Hematopoietic multipotent progenitor cell treated with erythropoietin and hydrocortisone succinate and interleukin-3 and kit ligand, for 6 days (in vitro differentiated cells): ENCODE measurements around the gene LIPG.

Experiments used
- DNase-seq: peaks from one replicate; pipeline ENCODE4 v3.0.0-alpha.2; 2015

LIPG gene

GRCh38 chr18:49613641-49614151 is 51.8 kb downstream of the LIPG start:
- no peak for DNase-seq

- no peak for DNase-seq
Measured at GRCh38 chr18:49616618-49617328, 54.9 kb downstream of the LIPG start.

DNA sequence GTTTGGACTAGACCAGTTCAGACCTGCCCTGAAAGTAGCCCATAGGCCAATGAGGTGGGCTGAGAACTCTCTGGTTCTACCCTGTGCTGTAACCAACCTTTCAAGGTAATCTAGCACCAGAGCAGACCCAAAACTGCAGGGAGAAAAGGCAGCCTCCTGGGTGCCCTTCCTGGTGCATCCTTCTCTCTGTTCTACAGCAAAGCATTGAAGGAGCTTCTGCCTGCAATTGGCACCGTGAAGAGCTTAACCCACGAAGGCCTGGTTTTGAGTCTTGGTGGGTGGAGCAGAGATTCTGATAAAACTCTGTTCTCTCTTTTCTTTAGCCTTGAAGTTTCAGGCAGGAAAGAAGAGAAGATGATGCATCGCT is 55.5 kb downstream of the LIPG start:
- no peak for DNase-seq

DNA sequence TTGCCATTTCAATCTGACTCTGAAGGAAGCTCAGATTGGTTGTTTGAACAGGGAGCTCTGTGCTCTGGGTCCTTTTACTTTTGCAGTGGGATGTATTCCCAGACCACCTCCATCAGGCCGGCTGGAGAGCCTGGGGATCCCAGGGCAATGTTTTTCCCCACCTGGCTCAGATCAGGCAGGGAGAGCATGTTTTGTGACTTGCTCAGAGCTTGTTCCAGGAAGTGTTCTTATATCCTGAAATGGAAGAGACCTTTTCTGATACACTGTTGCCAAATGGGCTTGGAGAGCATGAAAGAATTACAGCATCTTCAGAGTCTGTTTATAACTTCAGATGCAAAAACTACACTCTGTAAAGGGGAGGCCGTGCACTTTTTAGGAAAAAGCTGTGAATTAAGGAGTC is 56.0 kb downstream of the LIPG start:
- DNase-seq, result no peak

GRCh38 chr18:49618742-49619681 is 57.2 kb downstream of the LIPG start:
- DNase-seq, result no peak

DNA sequence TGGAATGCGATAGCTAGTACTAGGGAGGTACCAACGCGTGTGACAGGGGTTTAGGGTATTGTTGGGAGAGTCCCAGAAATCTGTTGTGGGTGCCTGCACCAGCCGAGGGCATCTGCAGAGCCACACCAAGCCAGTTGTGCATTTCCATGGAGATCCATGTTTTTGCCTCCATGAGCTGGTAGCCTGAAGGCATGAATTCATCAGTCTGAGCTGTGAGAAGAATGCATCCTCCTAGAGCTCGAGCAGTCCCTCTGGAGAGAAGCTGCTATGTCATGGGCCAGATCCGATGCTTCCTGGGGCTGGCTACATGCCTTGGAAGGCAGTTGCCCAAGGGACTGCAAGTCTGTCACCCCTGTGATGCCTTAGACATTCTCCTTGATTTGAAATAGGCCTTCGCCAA is 57.9 kb downstream of the LIPG start:
- no peak for DNase-seq

DNA sequence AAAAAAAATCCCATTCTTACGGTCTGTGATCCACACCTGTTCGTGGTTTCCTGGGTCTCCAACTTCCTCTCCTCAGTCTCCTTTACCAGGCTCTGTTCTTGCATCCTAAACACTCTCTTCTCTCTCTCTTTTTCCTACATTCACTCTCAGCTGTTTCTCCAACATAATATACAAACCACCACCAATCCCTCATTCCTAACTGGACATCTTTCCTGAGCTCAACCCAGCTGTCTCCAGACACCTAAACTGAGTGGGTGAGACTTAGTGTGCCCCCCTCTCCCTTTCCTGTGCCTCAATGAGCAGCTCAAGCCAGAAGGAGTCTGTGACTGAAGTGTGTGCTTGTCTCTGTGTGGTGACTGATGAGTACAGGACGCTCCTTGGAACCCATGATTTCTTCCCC is 59.4 kb downstream of the LIPG start:
- no peak for DNase-seq

GRCh38 chr18:49621717-49622351 is 60.0 kb downstream of the LIPG start:
- DNase-seq, result no peak

DNA sequence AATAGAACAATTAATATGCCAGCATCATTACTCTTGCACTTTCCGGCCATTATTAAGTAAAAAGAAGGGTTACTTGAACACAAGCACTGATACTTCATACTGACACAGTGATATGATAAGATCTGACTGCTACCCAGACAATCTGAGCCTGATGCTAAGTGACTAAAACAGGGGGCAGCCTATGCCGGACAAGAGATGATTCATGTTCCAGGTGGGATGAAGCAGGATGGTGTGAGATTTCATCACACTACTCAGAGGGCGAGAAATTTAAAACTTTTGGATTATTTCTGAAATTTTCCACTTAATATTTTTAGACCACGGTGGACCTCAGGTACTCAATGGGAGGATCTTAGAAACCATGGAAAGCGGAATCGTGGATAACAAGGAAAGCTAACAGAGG is 61.7 kb downstream of the LIPG start:
- DNase-seq, result no peak

- no peak for DNase-seq
Measured at GRCh38 chr18:49625021-49625691, 63.3 kb downstream of the LIPG start.

DNA sequence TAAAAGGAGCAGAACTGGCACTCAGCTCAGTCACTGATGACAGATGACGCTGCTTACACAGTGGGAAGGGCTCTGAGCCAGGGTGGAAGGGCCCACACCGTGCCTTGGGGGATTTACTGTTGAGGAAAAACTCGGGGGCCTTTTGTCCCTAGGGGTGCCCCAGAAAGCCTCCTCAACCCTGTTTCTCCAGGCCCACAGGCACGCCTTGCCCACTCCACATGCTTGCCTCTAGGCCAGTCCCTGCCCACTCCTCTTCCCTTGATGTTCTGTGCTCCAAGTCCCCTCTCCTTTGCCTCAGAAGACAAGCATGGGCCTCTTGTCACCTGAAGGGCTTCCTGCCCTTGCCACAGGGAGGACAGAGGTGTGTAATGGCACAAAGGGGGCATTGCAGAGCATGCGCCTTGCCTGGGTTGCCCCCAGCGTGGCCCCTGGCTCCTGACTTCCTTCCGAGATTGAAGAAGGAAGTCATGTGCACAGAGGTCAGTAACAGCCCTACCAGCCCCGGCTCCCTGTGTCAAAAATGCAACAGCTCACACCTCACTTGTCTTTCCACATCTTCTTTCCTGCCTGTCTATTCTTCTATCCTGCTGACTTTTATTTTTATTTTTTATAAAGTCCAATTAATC is 65.1 kb downstream of the LIPG start:
- no peak for DNase-seq

GRCh38 chr18:49628119-49628518 is 66.3 kb downstream of the LIPG start:
- peak; percentile 5 for DNase-seq

DNA sequence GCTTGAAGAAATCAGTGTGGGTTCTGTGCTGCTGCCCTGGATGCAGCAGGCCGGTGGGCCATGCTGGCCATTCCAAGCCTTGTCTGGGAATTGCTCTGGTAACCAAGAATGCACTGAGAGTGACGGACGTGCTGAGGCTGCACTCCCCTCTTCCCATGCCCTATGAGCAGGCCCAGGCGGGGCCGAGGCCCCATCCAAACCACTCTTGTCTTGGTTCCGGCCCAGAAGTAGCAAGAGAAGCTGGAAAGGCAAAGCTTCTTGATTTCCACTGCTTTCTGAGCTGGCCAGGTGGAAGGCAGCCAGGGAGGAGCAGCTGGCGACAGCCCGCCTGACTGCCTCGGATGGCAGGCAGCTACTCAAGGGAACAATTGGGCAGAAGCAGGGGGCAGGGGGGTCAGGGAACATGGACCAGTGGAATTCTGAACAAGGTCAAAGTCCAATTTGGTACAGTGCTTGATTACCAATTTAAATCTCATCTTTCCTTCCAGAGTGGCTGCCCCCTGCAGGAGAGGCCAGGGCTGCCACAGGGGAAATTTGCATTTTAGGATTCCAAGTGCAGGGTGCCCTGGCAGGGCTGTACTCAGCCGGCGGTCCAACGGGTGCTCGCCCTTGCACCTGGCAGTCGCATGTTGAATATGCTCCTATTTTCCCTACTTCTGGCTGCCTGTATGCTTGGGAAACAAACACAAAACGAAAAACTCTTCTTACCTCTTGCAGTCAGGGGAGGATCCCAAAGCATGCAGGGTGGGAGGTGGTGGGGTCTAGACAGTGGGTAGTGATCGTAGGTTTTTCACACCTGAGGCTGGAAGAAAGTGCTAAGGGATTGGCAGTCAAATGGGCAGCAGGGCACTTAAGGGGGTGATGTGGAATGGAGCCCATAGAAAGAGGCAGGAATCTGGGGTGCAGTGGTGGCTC is 67.3 kb downstream of the LIPG start:
- no peak for DNase-seq

- DNase-seq, result no peak
Measured at GRCh38 chr18:49630246-49630699, 68.4 kb downstream of the LIPG start.

DNA sequence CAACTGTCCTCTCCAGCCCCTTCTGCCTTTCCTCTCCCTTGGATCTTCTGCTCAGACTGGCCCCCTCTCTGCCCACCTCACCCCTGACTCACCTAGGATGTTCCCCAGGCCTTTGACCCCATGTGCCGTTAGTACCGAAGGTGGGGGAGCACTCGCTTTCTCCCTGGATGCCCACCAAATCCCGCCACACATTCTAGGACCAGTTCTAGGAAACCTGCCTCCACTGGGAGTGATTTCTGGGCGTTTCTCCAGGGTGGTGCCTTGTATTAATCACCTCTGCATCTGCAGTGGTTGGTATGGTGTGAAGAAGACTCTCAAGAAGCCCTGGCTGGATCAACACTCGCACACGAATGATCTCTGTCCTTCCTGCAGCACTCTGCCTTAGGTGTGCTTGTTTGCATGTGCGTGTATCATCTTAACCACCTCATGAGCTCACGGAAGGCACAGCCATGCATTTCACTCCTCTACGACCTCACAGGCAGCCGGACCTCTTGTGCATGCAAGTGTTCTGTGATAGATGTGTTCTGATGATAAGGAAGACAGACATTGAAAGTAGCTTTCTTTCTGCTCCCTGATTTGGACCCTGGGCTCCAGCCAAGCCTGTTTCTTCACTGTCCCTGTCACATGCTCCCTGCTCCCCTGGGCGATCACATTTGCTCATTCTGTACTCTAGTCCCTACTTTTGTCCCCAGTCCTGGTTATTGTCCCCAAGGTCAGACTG is 69.4 kb downstream of the LIPG start:
- no peak for DNase-seq

- no peak for DNase-seq
Measured at GRCh38 chr18:49632588-49632987, 70.7 kb downstream of the LIPG start.

DNA sequence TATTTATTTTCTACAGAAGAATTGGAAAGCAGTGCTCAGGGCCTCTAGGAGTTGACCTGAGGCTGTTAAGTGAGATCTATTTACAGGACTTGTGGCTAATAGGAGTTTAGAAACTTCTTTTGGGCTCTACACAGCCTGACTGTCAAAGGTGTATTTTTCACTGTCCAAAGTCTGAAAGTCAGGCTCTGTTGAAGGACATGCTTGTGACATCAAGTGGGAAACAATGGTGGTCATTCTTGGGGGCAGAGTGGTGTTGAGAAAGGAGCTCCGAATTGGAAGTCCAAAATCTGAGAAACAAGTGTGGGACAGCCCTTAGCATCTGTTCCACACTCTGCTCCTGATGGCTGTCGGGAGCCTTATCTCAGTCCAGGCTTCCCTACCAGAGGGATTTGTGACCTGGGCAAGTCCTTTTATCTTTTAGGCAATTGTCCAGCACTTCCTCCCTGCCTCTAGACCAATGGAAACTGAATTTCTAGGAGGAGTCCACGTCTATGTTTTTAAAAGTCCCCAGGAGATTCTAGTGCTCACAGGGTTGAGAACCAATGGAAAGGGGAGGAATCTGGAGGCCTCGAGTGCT is 76.4 kb downstream of the LIPG start:
- no peak for DNase-seq

DNA sequence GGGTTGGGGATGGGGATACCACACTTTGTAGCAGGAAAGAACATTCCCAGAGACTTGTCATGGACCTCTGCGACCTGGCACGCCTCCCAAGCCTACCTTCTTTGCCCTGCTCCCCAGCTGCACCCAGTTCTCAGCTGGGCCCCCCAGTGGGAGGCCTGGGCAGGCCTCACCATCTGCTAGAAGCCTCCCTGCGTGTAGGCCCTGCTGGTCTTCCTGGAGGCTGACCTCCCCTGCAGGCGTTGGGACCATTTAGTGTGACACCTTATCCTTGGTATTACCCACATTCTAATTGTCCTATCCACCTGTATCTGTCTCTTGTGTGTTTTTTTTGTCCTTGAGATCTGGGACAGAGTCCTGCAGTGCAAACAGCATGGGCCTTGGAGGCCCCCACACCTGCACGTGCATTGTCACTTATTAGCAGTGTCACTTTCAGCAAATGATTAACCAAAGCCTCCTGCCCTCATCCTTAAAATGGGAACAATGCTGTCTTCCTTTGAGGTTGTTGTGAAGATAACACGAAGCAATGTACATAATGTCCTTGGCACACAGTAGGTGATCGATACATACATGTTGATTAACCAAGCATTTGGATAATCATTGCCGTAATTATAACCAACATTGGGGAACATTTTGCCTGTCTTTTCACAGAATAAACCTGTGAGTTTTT is 77.2 kb downstream of the LIPG start:
- no peak for DNase-seq

- DNase-seq, result no peak
Measured at GRCh38 chr18:49639643-49640391, 78.0 kb downstream of the LIPG start.
